Adrenal gland (tissue), 12 donors: ENCODE results near the gene GOLGB1. TPM values are rescaled to one million over a fixed set of nuclear protein-coding genes. Genes with fewer than 3 reads are reported as not detected.

ENCODE experiments used
- DNase-seq, 7 donors: peaks; one replicate each; pipeline ENCODE4 v3.0.0-alpha.2; 2019 to 2020
- H3K27ac ChIP-seq, 5 donors: fragments of 200-600 bp; sonication (generic) in 4 of 5; 1 replicate in 3 of 5; 2 replicates in 2 of 5; pipeline versions ENCODE4 v1.5.1 to v1.8.0; 2016 to 2020; ENCODE audit warnings: mild to moderate bottlenecking in 1 of 5
- H3K27me3 ChIP-seq: fragments of 200-600 bp; 2 replicates; pipeline ENCODE4 v1.8.0; 2021
- H3K36me3 ChIP-seq, 2 donors: fragments of 200-600 bp; replicated peaks in 1 of 2; 1 replicate in 1 of 2; 2 replicates in 1 of 2; pipeline versions ENCODE4 v1.5.1 to v1.8.0; 2018 to 2022
- H3K4me1 ChIP-seq, 2 donors: fragments of 200-600 bp; replicated peaks in 1 of 2; 1 replicate in 1 of 2; 2 replicates in 1 of 2; pipeline versions ENCODE4 v1.5.1 to v1.8.0; 2018 to 2021
- H3K4me3 ChIP-seq, 4 donors: fragments of 200-600 bp; sonication (generic) in 3 of 4; one replicate each; pipeline ENCODE4 v1.5.1; 2016 to 2018
- H3K9me3 ChIP-seq, 3 donors: fragments of 200-600 bp; sonication (generic) in 1 of 3; replicated peaks in 1 of 3; 1 replicate in 2 of 3; 2 replicates in 1 of 3; pipeline versions ENCODE4 v1.5.1 to v1.8.0; 2016 to 2021
- POLR2A ChIP-seq, 2 donors: fragments of 450-650 bp; IDR thresholded peaks; one replicate each; pipeline ENCODE4 v1.6.1; 2017; ENCODE audit warnings: antibody characterized with exemption in 2 of 2, mild to moderate bottlenecking in 2 of 2, moderate library complexity in 1 of 2
- WGBS, 4 donors: extraction: QIAGEN DNeasy Blood & Tissue Kit in 2 of 4; methylation state at CpG; one replicate each; pipeline versions ENCODE4 v1.1.5 to v1.1.7; 2013 to 2017; 5-methylcytosine and 5-hydroxymethylcytosine counted together
- intact Hi-C, 2 donors: fragments of 100-400 bp; cut with DNase I; formaldehyde crosslinking; loops; one replicate each; pipeline versions ENCODE4 v1.14.1 to v1.15.0; 2022 to 2023
- polyA plus RNA-seq, 3 donors: library from polyadenylated mRNA; stranded (reverse); fragments of 200-250 nt in 2 of 3; fragments of 350-450 nt in 1 of 3; fragmentation: Illumina TruSeq in 1 of 3; extraction: RNeasy Lipid Tissue Mini Kit (QIAGEN cat#74804) in 1 of 3; gene quantifications; one replicate each; pipeline ENCODE4 v1.2.3, GENCODE V29; 2013 to 2014
- total RNA-seq, 9 donors: library from RNA; depleted of rRNA in 4 of 9; stranded (reverse); fragments of >200 nt in 4 of 9; fragments of 120-200 nt in 1 of 9; fragmentation: NEBNext Ultra II Directional in 1 of 9; extraction: Animal tissue kit (Norgen Biotek cat#: 25700) in 1 of 9; gene quantifications; one replicate each; pipeline versions ENCODE4 v1.1.0 to v1.2.4, GENCODE V29; 2013 to 2023
- TF ChIP-seq, protein P1 (sequence below), 6 experiments: fragments of 450-650 bp in 4 of 6; fragments of 200-600 bp in 2 of 6; sonication (generic) in 1 of 6; IDR thresholded peaks; 1 replicate in 5 of 6; 2 replicates in 1 of 6; pipeline versions ENCODE4 v1.5.1 to v1.8.0; 2016 to 2021; ENCODE audit warnings: antibody characterized with exemption in 6 of 6, mild to moderate bottlenecking in 2 of 6, moderate library complexity in 1 of 6
- donor health status: healthy with polysubstance abuse.
- donor health status: Bipolar disorder and iron deficiency.
- donor health status: DM: yes; HTN: yes; CAD: no.
- donor health status: DM: no; HTN: no; CAD: no.
- donor health status: DM: no; HTN: no; CAD: no.
- donor health status: DM: yes; HTN: yes; CAD: no.

The GOLGB1 gene
- total and polyA plus RNA-seq, 12 donors, result 31.6 to 118 (median 73.3) TPM

DNA sequence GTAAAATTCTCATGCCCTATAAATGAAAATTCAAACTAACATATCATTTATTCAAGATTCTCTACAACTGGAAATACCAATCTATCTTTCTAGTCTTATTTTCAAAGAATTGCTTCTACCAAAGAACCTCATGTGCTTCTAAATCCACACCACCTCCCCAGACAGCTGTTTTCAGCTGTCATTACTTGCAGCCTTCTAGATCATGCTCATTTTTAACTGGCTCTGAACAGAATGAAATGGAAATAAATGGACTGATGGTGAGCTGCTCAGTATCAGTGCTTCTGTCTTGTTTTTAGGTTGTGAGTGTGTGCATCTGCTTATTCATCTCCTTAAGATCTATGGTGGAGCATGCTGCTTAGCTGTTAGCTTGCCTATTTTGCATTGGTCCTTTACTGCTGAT, 29.4 kb downstream of the GOLGB1 start:
- DNase-seq, result no peak
- H3K36me3 ChIP-seq, result peaks cover 0 to 93% of the 10 kb centered on the region in 2 donors
- no peak overlapping the region for H3K4me3 ChIP-seq
- no peaks in the 10 kb centered on the region for H3K27me3 ChIP-seq
- TF ChIP-seq, protein P1, sequence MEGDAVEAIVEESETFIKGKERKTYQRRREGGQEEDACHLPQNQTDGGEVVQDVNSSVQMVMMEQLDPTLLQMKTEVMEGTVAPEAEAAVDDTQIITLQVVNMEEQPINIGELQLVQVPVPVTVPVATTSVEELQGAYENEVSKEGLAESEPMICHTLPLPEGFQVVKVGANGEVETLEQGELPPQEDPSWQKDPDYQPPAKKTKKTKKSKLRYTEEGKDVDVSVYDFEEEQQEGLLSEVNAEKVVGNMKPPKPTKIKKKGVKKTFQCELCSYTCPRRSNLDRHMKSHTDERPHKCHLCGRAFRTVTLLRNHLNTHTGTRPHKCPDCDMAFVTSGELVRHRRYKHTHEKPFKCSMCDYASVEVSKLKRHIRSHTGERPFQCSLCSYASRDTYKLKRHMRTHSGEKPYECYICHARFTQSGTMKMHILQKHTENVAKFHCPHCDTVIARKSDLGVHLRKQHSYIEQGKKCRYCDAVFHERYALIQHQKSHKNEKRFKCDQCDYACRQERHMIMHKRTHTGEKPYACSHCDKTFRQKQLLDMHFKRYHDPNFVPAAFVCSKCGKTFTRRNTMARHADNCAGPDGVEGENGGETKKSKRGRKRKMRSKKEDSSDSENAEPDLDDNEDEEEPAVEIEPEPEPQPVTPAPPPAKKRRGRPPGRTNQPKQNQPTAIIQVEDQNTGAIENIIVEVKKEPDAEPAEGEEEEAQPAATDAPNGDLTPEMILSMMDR (IDR thresholded peaks at IDR 0.05), result no peak
- TF ChIP-seq POLR2A (IDR thresholded peaks at IDR 0.05), result no peak
- no peaks in the 10 kb centered on the region for H3K9me3 ChIP-seq
- H3K4me1 ChIP-seq, result peaks cover 0 to 5% of the 10 kb centered on the region in 2 donors
- intact Hi-C loops, result no loop called here
- H3K27ac ChIP-seq, result no peak overlapping the region

DNA sequence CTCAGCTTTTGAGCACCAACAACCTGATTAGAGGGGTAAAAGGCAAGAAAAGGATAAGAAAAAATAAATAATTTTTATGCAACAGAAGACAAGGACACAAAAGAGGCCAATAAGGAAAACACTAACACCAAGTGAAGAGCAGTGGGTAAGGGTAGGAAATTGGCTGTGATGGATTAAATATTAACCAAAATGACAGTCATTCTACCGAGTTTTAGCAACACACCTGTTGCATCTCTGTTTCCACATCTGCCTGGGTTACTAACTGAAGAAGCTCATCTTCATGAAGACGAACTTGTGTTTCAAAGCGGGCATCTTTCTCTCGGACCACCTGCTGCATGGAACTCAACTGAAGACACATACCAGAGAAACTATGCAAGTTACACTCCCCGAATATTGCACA, 30.1 kb downstream of the GOLGB1 start:
- Histone ChIP-seq H3K4me3 (no peak overlapping the region), H3K27ac (no peak overlapping the region), H3K9me3 (no peaks in the 10 kb centered on the region), H3K27me3 (no peaks in the 10 kb centered on the region), H3K36me3 (peaks cover 0 to 90% of the 10 kb centered on the region in 2 donors), H3K4me1 (peaks cover 4 to 6% of the 10 kb centered on the region in 2 donors)
- TF ChIP-seq, protein P1 (IDR thresholded peaks at IDR 0.05), result no peak
- no peak for TF ChIP-seq POLR2A (IDR thresholded peaks at IDR 0.05)
- WGBS, 4 donors, result 95 to 96% (median 95%) methylated on average over 5 of the region's 5 CpGs
- DNase-seq, result no peak
- intact Hi-C loops, result no loop called here

DNA sequence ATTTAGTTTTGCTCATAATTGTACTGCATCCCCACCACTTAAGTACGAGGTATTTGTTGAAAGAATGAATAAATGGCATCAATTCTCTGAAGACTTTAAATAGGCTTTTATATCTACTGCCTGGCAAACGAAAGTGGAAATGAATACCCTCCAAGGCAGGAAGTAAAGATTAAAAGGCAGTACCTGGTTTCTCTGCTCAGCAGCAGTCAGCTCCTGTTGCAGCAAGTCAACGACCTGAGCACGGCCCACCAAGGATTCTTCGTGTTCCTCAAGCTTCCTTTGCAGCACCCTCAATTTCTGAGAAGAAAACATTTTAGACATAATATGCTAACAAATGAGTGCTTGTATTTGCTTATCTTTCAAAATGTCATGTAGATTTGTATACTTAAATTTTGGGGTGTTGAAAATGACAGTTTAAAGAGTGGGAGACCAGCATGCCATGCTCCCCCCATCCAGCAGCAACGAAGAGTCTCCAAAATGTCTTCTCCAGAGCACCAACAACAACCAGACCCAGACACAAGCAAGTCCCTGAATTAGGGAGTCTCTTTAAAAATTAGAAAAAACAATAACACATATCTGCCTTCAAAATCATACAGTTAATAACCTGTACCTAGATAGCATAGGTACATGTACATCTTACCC, 31.2 kb downstream of the GOLGB1 start:
- TF ChIP-seq, protein P1 (IDR thresholded peaks at IDR 0.05), result no peak
- no peak for TF ChIP-seq POLR2A (IDR thresholded peaks at IDR 0.05)
- intact Hi-C loops, result no loop called here
- no peak overlapping the region for H3K27ac ChIP-seq
- no peaks in the 10 kb centered on the region for H3K27me3 ChIP-seq
- WGBS, 4 donors, result 81 to 93% (median 90%) methylated on average over 6 of the region's 6 CpGs
- peaks cover 0 to 88% of the 10 kb centered on the region in 2 donors for H3K36me3 ChIP-seq
- peaks cover 7 to 12% of the 10 kb centered on the region in 2 donors for H3K4me1 ChIP-seq
- no peak for DNase-seq
- no peak overlapping the region for H3K4me3 ChIP-seq
- no peaks in the 10 kb centered on the region for H3K9me3 ChIP-seq

DNA sequence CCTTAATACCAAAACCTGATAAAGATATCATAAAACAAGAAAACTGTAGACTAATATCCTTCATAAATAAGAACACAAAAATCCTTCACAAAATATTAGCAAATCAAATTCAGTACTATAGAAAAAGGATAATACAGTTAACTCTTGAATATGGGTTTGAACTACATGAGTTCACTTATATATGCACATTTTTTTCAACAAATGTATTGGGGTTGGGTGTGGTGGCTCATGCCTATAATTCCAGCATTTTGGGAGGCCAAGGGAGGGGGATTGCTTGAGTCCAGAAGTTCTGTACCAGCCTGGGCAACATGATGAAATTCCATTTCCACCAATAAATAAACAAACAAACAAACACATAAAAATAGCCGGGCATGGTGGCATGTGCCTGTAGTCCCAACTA, 39.2 kb downstream of the GOLGB1 start:
- H3K27me3 ChIP-seq, result no peaks in the 10 kb centered on the region
- 32 to 100% (median 73%) methylated on average over 1 of the region's 1 CpG for WGBS, 4 donors
- H3K9me3 ChIP-seq, result no peaks in the 10 kb centered on the region
- no peak overlapping the region for H3K4me3 ChIP-seq
- H3K4me1 ChIP-seq, result peaks cover 14 to 21% of the 10 kb centered on the region in 2 donors
- DNase-seq, result no peak
- H3K36me3 ChIP-seq, result peaks cover 0 to 28% of the 10 kb centered on the region in 2 donors
- no peak overlapping the region for H3K27ac ChIP-seq
- intact Hi-C loops, result no loop called here
- TF ChIP-seq, protein P1 (IDR thresholded peaks at IDR 0.05), result no peak
- TF ChIP-seq POLR2A (IDR thresholded peaks at IDR 0.05), result no peak
